WTC11 (cell line): ENCODE results near the gene C6orf141. TPM values are rescaled to one million over a fixed set of nuclear protein-coding genes. Genes with fewer than 3 reads are reported as not detected.

Experiments
- ATAC-seq: fragments of 200-7000 bp; cut with Tn5 transposase; 2 replicates; pipeline ENCODE4 v1.10.0; 2021; ENCODE audit warnings: mild to moderate bottlenecking, moderate library complexity
- CTCF ChIA-PET: fragments of 300-600 bp; sonication (Branson Sonifier 250); formaldehyde crosslinking; loops from one replicate; lab custom pipeline; 2021; ENCODE audit warnings: antibody characterized with exemption; lab: Charles Lee
- POLR2A ChIA-PET: fragments of 350-600 bp; sonication (Branson Sonifier 250); formaldehyde crosslinking; loops from one replicate; lab custom pipeline; 2021; ENCODE audit warnings: antibody characterized with exemption; lab: Charles Lee
- DNase-seq: peaks from one replicate; pipeline ENCODE4 v3.0.0; 2021; ENCODE audit warnings: low spot score
- H3K27ac Mint-ChIP-seq: 2 replicates; pipeline ENCODE4 v1.8.0; 2021; ENCODE audit warnings: mixed read lengths
- H3K27me3 Mint-ChIP-seq: 2 replicates; pipeline ENCODE4 v1.8.0; 2021; ENCODE audit warnings: low read depth, mild to moderate bottlenecking, moderate library complexity, mixed read lengths
- H3K36me3 Mint-ChIP-seq: 2 replicates; pipeline ENCODE4 v1.8.0; 2021; ENCODE audit warnings: mixed read lengths
- H3K4me1 Mint-ChIP-seq: 2 replicates; pipeline ENCODE4 v1.8.0; 2022; ENCODE audit warnings: mixed read lengths
- H3K4me3 Mint-ChIP-seq: 2 replicates; pipeline ENCODE4 v1.8.0; 2021; ENCODE audit warnings: mild to moderate bottlenecking, moderate library complexity, mixed read lengths
- H3K9me3 Mint-ChIP-seq: 2 replicates; pipeline ENCODE4 v1.8.0; 2021; ENCODE audit warnings: mixed read lengths
- AFF4 ChIP-seq: sonication (generic); formaldehyde crosslinking; IDR thresholded peaks from 2 replicates; pipeline ENCODE4 v1.8.1; 2023; ENCODE audit warnings: mild to moderate bottlenecking, missing genetic modification reagents, borderline replicate concordance
- CBFB ChIP-seq: sonication (generic); formaldehyde crosslinking; IDR thresholded peaks from 2 replicates; pipeline ENCODE4 v1.8.1; 2022; ENCODE audit warnings: mild to moderate bottlenecking, low read depth, missing genetic modification reagents
- FOXJ3 ChIP-seq: sonication (generic); formaldehyde crosslinking; IDR thresholded peaks from 2 replicates; pipeline ENCODE4 v1.9.0; 2021; ENCODE audit warnings: missing genetic modification reagents, mild to moderate bottlenecking, borderline replicate concordance
- JUN ChIP-seq: sonication (generic); formaldehyde crosslinking; IDR thresholded peaks from 2 replicates; pipeline ENCODE4 v1.8.0; 2023; ENCODE audit warnings: mild to moderate bottlenecking, missing genetic modification reagents
- KAT7 ChIP-seq: sonication (generic); formaldehyde crosslinking; IDR thresholded peaks from 2 replicates; pipeline ENCODE4 v1.8.1; 2023; ENCODE audit warnings: missing genetic modification reagents, mild to moderate bottlenecking, borderline replicate concordance
- SMAD3 ChIP-seq: sonication (generic); formaldehyde crosslinking; IDR thresholded peaks from 2 replicates; pipeline ENCODE4 v1.8.0; 2022; ENCODE audit warnings: missing genetic modification reagents, mild to moderate bottlenecking, borderline replicate concordance
- SMAD4 ChIP-seq: sonication (generic); formaldehyde crosslinking; IDR thresholded peaks from 2 replicates; pipeline ENCODE4 v1.8.0; 2022; ENCODE audit warnings: mild to moderate bottlenecking, missing genetic modification reagents
- SOX15 ChIP-seq: fragments of 250-450 bp; sonication (Bioruptor Pico); IDR thresholded peaks from 2 replicates; pipeline ENCODE4 v1.9.0; 2021; ENCODE audit warnings: mild to moderate bottlenecking
- SP1 ChIP-seq: sonication (generic); formaldehyde crosslinking; conservative IDR thresholded peaks from 2 replicates; pipeline ENCODE4 v1.8.1; 2022; ENCODE audit warnings: missing genetic modification reagents
- TCF7 ChIP-seq: sonication (generic); formaldehyde crosslinking; IDR thresholded peaks from 2 replicates; pipeline ENCODE4 v1.8.0; 2022; ENCODE audit warnings: mild to moderate bottlenecking, low read depth, missing genetic modification reagents, moderate library complexity
- TEAD1 ChIP-seq: sonication (generic); formaldehyde crosslinking; IDR thresholded peaks from 2 replicates; pipeline ENCODE4 v1.8.0; 2022; ENCODE audit warnings: mild to moderate bottlenecking, missing genetic modification reagents
- ZBTB21 ChIP-seq: sonication (generic); formaldehyde crosslinking; IDR thresholded peaks from 2 replicates; pipeline ENCODE4 v1.8.1; 2023; ENCODE audit warnings: mild to moderate bottlenecking, missing genetic modification reagents, borderline replicate concordance
- ZBTB43 ChIP-seq: sonication (generic); formaldehyde crosslinking; IDR thresholded peaks from 2 replicates; pipeline ENCODE4 v1.8.1; 2023; ENCODE audit warnings: mild to moderate bottlenecking, missing genetic modification reagents
- ZMAT4 ChIP-seq: fragments of 250-450 bp; sonication (Bioruptor Pico); IDR thresholded peaks from 2 replicates; pipeline ENCODE4 v1.9.0; 2021; ENCODE audit warnings: mild to moderate bottlenecking
- ZNF121 ChIP-seq: sonication (generic); formaldehyde crosslinking; IDR thresholded peaks from 2 replicates; pipeline ENCODE4 v1.8.0; 2023; ENCODE audit warnings: missing genetic modification reagents
- ZNF317 ChIP-seq: sonication (generic); formaldehyde crosslinking; IDR thresholded peaks from 2 replicates; pipeline ENCODE4 v1.8.1; 2023; ENCODE audit warnings: low read depth, mild to moderate bottlenecking, moderate library complexity, missing genetic modification reagents, borderline replicate concordance
- total RNA-seq: library from RNA; stranded (reverse); gene quantifications from 3 replicates; pipeline ENCODE4 v1.2.3, GENCODE V29; 2021
- TF ChIP-seq, protein P1 (sequence below): fragments of 250-450 bp; sonication (Bioruptor Pico); IDR thresholded peaks from 2 replicates; pipeline ENCODE4 v1.8.0; 2021; ENCODE audit warnings: mild to moderate bottlenecking
- TF ChIP-seq, protein P2 (sequence below): sonication (generic); formaldehyde crosslinking; IDR thresholded peaks from 2 replicates; pipeline ENCODE4 v1.8.1; 2023; ENCODE audit warnings: mild to moderate bottlenecking, missing genetic modification reagents, moderate library complexity
- TF ChIP-seq, protein P3 (sequence below): sonication (generic); formaldehyde crosslinking; IDR thresholded peaks from 2 replicates; pipeline ENCODE4 v1.8.0; 2022; ENCODE audit warnings: mild to moderate bottlenecking, missing genetic modification reagents
- TF ChIP-seq, protein P4 (sequence below): sonication (generic); formaldehyde crosslinking; IDR thresholded peaks from 2 replicates; pipeline ENCODE4 v1.8.1; 2022; ENCODE audit warnings: missing genetic modification reagents, borderline replicate concordance
- TF ChIP-seq, protein P5 (sequence below): fragments of 250-450 bp; sonication (Bioruptor Pico); IDR thresholded peaks from 2 replicates; pipeline ENCODE4 v2.1.2; 2022; ENCODE audit warnings: mild to moderate bottlenecking, moderate library complexity
- TF ChIP-seq, protein P6 (sequence below): sonication (generic); formaldehyde crosslinking; IDR thresholded peaks from 2 replicates; pipeline ENCODE4 v1.8.0; 2022; ENCODE audit warnings: mild to moderate bottlenecking, missing genetic modification reagents

Gene C6orf141
- total RNA-seq, 1 experiment from 2014 or later = 14.4 TPM

DNA sequence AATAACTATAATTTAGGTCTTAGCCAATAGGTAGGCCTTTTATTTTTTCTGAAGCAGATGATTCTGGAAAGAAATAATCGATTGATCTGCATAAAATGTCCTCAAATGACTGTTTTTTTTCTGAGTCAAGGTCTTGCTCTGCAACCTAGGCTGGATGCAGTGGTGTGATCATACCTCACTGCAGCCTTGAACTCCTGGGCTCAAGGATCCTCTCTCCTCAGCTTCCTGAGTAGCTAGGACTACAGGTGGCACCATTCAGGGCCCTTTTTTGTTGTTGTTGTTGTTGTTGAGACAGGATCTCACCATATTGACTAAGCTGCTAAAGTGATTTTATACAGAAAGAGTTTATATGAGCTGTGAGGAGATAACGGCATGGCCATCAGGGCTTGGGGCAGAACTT is 32.5 kb upstream of the C6orf141 start (continued):
- TF ChIP-seq, protein P1, sequence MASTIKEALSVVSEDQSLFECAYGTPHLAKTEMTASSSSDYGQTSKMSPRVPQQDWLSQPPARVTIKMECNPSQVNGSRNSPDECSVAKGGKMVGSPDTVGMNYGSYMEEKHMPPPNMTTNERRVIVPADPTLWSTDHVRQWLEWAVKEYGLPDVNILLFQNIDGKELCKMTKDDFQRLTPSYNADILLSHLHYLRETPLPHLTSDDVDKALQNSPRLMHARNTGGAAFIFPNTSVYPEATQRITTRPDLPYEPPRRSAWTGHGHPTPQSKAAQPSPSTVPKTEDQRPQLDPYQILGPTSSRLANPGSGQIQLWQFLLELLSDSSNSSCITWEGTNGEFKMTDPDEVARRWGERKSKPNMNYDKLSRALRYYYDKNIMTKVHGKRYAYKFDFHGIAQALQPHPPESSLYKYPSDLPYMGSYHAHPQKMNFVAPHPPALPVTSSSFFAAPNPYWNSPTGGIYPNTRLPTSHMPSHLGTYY (CRISPR knock-in tag) = no peak
- TF ChIP-seq, protein P2, sequence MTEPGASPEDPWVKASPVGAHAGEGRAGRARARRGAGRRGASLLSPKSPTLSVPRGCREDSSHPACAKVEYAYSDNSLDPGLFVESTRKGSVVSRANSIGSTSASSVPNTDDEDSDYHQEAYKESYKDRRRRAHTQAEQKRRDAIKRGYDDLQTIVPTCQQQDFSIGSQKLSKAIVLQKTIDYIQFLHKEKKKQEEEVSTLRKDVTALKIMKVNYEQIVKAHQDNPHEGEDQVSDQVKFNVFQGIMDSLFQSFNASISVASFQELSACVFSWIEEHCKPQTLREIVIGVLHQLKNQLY (CRISPR knock-in tag) = no peak
- TF ChIP-seq, protein P3, sequence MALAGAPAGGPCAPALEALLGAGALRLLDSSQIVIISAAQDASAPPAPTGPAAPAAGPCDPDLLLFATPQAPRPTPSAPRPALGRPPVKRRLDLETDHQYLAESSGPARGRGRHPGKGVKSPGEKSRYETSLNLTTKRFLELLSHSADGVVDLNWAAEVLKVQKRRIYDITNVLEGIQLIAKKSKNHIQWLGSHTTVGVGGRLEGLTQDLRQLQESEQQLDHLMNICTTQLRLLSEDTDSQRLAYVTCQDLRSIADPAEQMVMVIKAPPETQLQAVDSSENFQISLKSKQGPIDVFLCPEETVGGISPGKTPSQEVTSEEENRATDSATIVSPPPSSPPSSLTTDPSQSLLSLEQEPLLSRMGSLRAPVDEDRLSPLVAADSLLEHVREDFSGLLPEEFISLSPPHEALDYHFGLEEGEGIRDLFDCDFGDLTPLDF (CRISPR knock-in tag) = no peak
- TF ChIP-seq ZBTB43 (CRISPR knock-in tag) (no peak), CBFB (no peak), ZBTB21 (CRISPR knock-in tag) (no peak), TCF7 (no peak), JUN (CRISPR knock-in tag) (no peak), KAT7 (CRISPR knock-in tag) (no peak), SMAD4 (no peak), TEAD1 (CRISPR knock-in tag) (no peak)
- TF ChIP-seq, protein P4, sequence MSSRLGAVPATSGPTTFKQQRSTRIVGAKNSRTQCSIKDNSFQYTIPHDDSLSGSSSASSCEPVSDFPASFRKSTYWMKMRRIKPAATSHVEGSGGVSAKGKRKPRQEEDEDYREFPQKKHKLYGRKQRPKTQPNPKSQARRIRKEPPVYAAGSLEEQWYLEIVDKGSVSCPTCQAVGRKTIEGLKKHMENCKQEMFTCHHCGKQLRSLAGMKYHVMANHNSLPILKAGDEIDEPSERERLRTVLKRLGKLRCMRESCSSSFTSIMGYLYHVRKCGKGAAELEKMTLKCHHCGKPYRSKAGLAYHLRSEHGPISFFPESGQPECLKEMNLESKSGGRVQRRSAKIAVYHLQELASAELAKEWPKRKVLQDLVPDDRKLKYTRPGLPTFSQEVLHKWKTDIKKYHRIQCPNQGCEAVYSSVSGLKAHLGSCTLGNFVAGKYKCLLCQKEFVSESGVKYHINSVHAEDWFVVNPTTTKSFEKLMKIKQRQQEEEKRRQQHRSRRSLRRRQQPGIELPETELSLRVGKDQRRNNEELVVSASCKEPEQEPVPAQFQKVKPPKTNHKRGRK = no peak

DNA sequence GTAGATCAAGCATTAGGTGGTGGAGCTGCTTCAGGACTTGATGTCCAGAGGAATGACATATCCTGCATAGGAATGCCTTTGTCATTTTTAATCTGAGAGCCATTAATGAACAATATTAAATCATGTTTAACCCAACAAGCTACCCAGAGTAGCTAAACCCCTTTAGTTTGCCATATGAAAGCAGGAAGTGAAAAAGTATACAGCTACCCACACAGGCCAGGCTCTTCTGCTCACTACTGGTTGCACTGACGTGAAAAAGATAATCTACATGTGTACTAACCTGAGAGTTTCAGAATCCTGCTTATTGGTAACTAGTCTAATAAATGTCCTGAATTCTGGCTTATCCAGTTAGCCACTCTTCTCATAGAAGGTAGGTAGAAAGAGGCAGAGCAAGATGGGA is 30.8 kb upstream of the C6orf141 start:
- POLR2A ChIA-PET = no interaction called here
- CTCF ChIA-PET = no interaction called here
- no peak overlapping the region for H3K4me3 Mint-ChIP-seq
- no peaks in the 10 kb centered on the region for H3K36me3 Mint-ChIP-seq
- H3K9me3 Mint-ChIP-seq = no peaks in the 10 kb centered on the region
- no peaks in the 10 kb centered on the region for H3K4me1 Mint-ChIP-seq
- H3K27ac Mint-ChIP-seq = no peak overlapping the region
- DNase-seq (no peak), ATAC-seq (no peak)
- H3K27me3 Mint-ChIP-seq = no peaks in the 10 kb centered on the region
- no peak for TF ChIP-seq ZBTB43 (CRISPR knock-in tag)
- no peak for TF ChIP-seq SP1 (CRISPR knock-in tag)
- TF ChIP-seq FOXJ3 (CRISPR knock-in tag) = no peak
- no peak for TF ChIP-seq ZNF317 (CRISPR knock-in tag)
- no peak for TF ChIP-seq ZMAT4 (CRISPR knock-in tag)
- TF ChIP-seq, protein P5, sequence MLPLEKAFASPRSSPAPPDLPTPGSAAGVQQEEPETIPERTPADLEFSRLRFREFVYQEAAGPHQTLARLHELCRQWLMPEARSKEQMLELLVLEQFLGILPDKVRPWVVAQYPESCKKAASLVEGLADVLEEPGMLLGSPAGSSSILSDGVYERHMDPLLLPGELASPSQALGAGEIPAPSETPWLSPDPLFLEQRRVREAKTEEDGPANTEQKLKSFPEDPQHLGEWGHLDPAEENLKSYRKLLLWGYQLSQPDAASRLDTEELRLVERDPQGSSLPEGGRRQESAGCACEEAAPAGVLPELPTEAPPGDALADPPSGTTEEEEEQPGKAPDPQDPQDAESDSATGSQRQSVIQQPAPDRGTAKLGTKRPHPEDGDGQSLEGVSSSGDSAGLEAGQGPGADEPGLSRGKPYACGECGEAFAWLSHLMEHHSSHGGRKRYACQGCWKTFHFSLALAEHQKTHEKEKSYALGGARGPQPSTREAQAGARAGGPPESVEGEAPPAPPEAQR (CRISPR knock-in tag) = no peak
- TF ChIP-seq AFF4 (CRISPR knock-in tag) = no peak
- TF ChIP-seq SMAD3 (CRISPR knock-in tag) = no peak
- no peak for TF ChIP-seq SOX15 (CRISPR knock-in tag)
- no peak for TF ChIP-seq ZNF121
- TF ChIP-seq, protein P6, sequence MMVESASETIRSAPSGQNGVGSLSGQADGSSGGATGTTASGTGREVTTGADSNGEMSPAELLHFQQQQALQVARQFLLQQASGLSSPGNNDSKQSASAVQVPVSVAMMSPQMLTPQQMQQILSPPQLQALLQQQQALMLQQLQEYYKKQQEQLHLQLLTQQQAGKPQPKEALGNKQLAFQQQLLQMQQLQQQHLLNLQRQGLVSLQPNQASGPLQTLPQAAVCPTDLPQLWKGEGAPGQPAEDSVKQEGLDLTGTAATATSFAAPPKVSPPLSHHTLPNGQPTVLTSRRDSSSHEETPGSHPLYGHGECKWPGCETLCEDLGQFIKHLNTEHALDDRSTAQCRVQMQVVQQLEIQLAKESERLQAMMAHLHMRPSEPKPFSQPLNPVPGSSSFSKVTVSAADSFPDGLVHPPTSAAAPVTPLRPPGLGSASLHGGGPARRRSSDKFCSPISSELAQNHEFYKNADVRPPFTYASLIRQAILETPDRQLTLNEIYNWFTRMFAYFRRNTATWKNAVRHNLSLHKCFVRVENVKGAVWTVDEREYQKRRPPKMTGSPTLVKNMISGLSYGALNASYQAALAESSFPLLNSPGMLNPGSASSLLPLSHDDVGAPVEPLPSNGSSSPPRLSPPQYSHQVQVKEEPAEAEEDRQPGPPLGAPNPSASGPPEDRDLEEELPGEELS (CRISPR knock-in tag) = no peak
- no peak for TF ChIP-seq TEAD1 (CRISPR knock-in tag)
